ENCODE measurements around the gene CUL7. TPM values are rescaled to one million over a fixed set of nuclear protein-coding genes. Genes with fewer than 3 reads are reported as not detected.
"Not testable (repeated sequence)": the region's sequence is repeated elsewhere in the genome, so short reads cannot be mapped to it uniquely, and the experiment has no call there.

The CUL7 gene
- total RNA-seq, 4 donors from 2014 or later, result 10.9 to 16.6 (median 13.5) TPM

- H3K4me3 ChIP-seq, result no peak overlapping the region
- H3K36me3 ChIP-seq, result no peaks in the 10 kb centered on the region
- no peak overlapping the region for H3K27ac ChIP-seq
- no peak for TF ChIP-seq POLR2A (IDR thresholded peaks at IDR 0.05)
- TF ChIP-seq CTCF (IDR thresholded peaks at IDR 0.05), result no peak
- no peak for TF ChIP-seq EP300 (IDR thresholded peaks at IDR 0.05)
- TF ChIP-seq POLR2AphosphoS5 (IDR thresholded peaks at IDR 0.05), result no peak
- no peaks in the 10 kb centered on the region for H3K9me3 ChIP-seq
- 40 to 60% methylated on average over 4 to 6 of the region's 13 CpGs for WGBS, 2 donors (ENCODE audit: low coverage in 1 of 2)
- no peak for ATAC-seq
- H3K27me3 ChIP-seq, result peaks cover 3% of the 10 kb centered on the region
- no peaks in the 10 kb centered on the region for H3K4me1 ChIP-seq
Observed at GRCh38 chr6:43082806-43083655, 29.4 kb upstream of the CUL7 start.

GRCh38 chr6:43081922-43082321 is 28.3 kb upstream of the CUL7 start:
- H3K36me3 ChIP-seq, result not testable (repeated sequence)
- H3K27me3 ChIP-seq, result peaks cover 14% of the 10 kb centered on the region

GRCh38 chr6:43081043-43081442 is 27.4 kb upstream of the CUL7 start:
- H3K36me3 ChIP-seq, result no peaks in the 10 kb centered on the region
- 92 to 94% methylated on average over 4 of the region's 4 CpGs for WGBS, 2 donors (ENCODE audit: low coverage in 1 of 2)
- no peaks in the 10 kb centered on the region for H3K9me3 ChIP-seq
- peaks cover 22% of the 10 kb centered on the region for H3K27me3 ChIP-seq
- no peak overlapping the region for H3K27ac ChIP-seq
- TF ChIP-seq CTCF (IDR thresholded peaks at IDR 0.05) (no peak), POLR2AphosphoS5 (IDR thresholded peaks at IDR 0.05) (no peak), POLR2A (IDR thresholded peaks at IDR 0.05) (no peak), EP300 (IDR thresholded peaks at IDR 0.05) (no peak)
- H3K4me3 ChIP-seq, result no peak overlapping the region
- peaks cover 0 to 18% (median 6%) of the 10 kb centered on the region in 3 donors for H3K4me1 ChIP-seq
- no peak for ATAC-seq

More at GRCh38 chr6:43081922-43082321, 28.3 kb upstream of the CUL7 start:
- H3K4me3 ChIP-seq, ATAC-seq, H3K4me1 ChIP-seq, H3K27ac ChIP-seq, H3K9me3 ChIP-seq: not testable (repeated sequence)
- 60 to 92% methylated on average over 1 to 9 of the region's 9 CpGs for WGBS, 2 donors (ENCODE audit: low coverage in 1 of 2)

GRCh38 chr6:43078691-43079090 is 25.0 kb upstream of the CUL7 start:
- no peak for ATAC-seq
- Histone ChIP-seq H3K27ac (no peak overlapping the region), H3K27me3 (peaks cover 32% of the 10 kb centered on the region), H3K36me3 (peaks cover 0 to 16% of the 10 kb centered on the region in 2 donors), H3K4me3 (no peak overlapping the region), H3K4me1 (peaks cover 0 to 28% (median 6%) of the 10 kb centered on the region in 3 donors), H3K9me3 (no peaks in the 10 kb centered on the region)
- 92% methylated on average over 2 of the region's 2 CpGs; no CpG with 5 or more reads in 1 of the 2 donors for WGBS, 2 donors (ENCODE audit: low coverage in 1 of 2)
- TF ChIP-seq EP300 (IDR thresholded peaks at IDR 0.05) (no peak), POLR2A (IDR thresholded peaks at IDR 0.05) (no peak), CTCF (IDR thresholded peaks at IDR 0.05) (no peak)

- Histone ChIP-seq H3K4me3 (no peak overlapping the region), H3K27ac (no peak overlapping the region)
Observed at GRCh38 chr6:43077981-43078511, 24.4 kb upstream of the CUL7 start.

More at GRCh38 chr6:43077981-43078511, 24.4 kb upstream of the CUL7 start:
- ATAC-seq, result no peak
- Histone ChIP-seq H3K27me3 (peaks cover 32% of the 10 kb centered on the region), H3K36me3 (peaks cover 0 to 23% of the 10 kb centered on the region in 2 donors), H3K9me3 (no peaks in the 10 kb centered on the region), H3K4me1 (peaks cover 0 to 28% (median 6%) of the 10 kb centered on the region in 3 donors)
- 90% methylated on average over 2 to 3 of the region's 6 CpGs for WGBS, 2 donors (ENCODE audit: low coverage in 1 of 2)
- TF ChIP-seq CTCF (IDR thresholded peaks at IDR 0.05) (no peak), EP300 (IDR thresholded peaks at IDR 0.05) (no peak), POLR2A (IDR thresholded peaks at IDR 0.05) (no peak), POLR2AphosphoS5 (IDR thresholded peaks at IDR 0.05) (no peak)
